T follicular helper cell (primary cell): ENCODE data around the gene SPATA46.
"Not testable (repeated sequence)": the region's sequence is repeated elsewhere in the genome, so short reads cannot be mapped to it uniquely, and the experiment has no call there.

Source experiments
- DNase-seq: peaks from one replicate; pipeline ENCODE4 v3.0.0-alpha.2; 2020; ENCODE audit warnings: low read depth
- total RNA-seq, 2 experiments: gene quantifications; one replicate each; lab custom pipeline; 2026; lab: John Stamatoyannopoulos, UW

The SPATA46 gene, protein sequence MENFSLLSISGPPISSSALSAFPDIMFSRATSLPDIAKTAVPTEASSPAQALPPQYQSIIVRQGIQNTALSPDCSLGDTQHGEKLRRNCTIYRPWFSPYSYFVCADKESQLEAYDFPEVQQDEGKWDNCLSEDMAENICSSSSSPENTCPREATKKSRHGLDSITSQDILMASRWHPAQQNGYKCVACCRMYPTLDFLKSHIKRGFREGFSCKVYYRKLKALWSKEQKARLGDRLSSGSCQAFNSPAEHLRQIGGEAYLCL
- 0 reads per million in 2 experiments for total RNA-seq

DNA sequence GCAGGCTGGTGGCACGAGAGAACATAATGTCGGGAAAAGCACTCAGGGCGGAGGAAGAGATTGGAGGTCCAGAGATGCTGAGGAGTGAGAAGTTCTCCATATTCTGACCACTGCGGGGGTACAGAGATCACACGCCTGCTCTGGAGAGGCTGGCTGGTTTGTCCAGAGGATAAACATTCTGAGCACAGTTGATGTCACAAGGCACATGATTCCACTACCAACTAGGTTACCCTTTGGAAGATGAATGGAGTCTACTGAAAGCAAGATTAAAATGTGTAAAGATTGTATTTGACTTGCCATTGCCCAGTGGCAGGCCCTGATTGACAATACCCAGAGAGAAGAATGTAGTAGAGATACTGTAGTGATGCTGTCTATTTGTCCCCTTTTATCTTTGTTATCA is at the start of gene SPATA46:
SPATA46 (minus strand) TSS at position 164 of the 400 bp plus-strand sequence; CDS start at position 100, 64 bp downstream.
- DNase-seq = no peak

DNA sequence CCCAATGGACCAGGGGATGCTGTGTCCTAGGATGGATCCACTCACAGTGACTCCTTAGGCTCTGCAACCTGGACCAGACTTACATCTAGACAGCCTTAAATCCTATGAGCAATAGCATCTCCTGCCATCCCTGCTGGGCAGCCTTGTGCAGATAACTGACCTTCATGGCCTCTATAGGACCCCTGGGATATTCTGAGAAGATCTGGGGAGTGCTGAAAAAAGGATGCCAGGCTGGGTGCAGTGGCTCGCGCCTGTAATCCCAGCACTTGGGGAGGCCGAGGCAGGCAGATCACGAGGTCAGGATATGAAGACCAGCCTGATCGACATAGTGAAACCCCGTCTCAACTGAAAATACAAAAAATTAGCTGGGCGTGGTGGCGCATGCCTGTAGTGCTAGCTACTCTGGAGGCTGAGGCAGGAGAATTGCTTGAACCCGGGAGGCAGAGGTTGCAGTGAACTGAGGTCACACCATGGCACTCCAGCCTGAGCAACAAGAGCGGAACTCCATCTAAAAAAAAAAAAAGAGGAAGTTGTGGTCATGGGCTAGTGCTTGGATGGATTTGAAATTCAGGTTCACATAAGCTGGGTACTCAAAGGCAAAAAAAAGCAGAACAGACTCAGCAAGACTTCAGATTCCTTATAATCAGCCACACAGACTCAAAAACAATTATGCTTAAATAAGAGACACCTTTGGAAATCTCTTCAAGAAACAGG is 46.2 kb upstream of the SPATA46 start:
- DNase-seq = no peak

DNA sequence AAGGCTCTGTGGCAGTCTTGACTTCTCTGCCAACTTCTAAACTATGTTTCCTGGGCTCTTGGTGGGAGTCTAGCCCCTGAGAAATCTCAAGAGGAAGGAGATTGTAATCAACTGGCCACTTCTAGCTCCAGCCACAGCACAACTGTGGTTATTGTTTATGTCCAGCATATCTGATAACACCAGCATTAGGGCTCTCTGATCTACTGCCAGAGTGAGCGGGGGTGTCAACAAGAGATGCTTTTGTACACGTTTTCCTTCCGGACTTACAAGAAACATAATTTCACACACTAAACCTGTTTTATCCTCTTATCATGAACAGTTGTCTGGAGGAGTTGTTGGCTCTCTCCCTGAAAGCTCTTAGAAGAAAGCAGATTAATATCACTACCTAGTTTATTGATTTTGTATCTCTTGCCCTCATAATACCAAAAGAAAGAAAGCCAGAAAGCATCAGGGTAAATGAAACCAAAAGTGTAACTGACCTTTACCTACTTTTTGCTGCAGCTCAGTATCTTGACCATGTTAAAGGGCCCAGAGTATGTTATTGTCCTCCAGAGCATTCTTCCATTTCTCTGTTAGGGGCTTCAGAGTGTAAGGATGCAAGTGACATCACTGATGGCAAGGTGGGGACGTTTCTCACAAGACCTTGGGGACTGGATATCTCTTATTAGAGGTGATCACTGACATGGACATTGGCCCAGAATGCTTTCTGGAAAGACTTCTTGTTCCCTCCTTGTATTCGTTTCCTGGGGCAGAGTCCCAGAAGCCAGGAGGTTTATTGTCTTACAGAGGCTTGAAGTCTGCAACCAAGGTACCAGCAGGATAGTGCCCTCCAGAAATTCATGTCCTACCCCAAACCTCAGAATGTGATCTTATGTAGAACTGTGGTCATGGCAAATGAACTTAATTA is 44.9 kb upstream of the SPATA46 start:
- DNase-seq = no peak

DNA sequence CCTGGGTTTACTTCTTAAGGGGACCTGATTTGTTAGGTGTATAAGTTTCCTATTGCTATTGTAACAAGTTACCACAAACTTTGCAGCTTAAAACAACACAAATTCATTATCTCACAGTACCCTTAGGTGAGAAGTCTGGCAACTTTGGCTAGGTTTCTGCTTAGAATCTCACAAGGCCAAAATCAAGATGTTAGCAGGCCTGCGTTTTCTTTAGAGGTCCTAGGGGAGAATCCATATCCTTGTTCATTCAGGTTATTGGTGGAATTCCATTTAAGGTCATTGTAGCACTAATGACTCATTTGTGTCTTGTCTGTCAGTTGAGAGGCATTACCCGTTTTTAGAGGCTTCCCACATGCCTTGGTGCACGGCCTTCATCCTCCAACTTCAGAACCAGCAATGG is 43.5 kb upstream of the SPATA46 start:
- no peak for DNase-seq

DNA sequence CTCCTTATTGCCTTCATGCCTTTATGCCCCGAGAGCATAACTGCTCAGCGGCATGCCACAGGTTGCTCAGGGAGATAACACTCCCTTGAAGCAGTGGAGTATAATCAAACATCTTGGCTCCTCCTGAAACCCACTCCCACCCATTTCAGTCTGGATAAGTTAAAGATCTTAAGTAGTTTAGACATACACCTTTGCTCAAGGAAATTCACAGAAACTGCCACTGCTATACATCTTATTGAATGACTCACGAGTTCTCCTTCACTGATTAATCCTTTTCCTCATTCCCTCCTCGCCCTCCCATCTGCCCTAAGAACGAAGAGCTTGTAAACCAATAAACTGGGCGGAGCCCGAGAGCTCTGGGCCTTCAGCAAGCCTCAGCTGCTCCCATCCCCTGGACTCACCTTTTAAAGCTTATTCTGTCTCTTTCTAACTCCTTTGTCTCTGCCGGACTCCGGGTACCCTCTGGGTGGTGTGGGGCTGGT is 42.8 kb upstream of the SPATA46 start:
- DNase-seq = not testable (repeated sequence)

DNA sequence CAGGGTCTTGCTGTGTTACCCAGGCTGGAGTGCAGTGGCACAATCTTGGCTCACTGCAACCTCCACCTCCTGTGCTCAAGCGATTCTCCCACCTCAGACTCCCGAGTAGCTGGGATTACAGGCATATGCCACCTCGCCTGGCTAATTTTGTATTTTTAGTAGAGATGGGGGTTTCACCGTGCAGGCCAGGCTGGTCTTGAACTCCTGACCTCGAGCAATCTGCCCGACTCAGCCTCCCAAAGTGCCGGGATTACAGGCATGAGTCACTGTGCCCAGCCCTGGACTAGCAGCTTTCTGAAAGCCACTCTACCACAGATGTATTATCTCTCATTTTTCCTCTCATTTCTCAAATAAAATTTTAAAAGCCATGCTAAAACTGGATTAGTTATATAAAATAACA is 41.9 kb upstream of the SPATA46 start:
- DNase-seq = not testable (repeated sequence)

DNA sequence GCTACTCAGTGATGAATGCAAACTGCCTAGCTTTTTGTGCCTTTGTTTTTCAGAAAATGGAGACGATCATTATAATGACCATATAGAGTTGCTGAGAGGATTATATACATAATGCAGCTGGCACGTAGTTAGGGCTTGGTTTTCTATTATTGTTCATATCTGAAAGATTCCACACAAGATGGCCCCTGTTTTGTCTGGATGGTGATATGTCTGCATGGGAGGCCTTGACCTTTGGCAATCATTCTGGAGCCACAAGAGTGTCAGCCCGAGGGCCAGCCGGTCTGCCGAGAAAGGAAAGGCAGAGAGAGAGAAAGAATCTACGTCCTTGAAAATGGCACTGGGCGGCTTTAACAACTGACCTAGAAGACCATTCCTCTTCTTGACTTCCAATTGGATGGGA is 41.0 kb upstream of the SPATA46 start:
- DNase-seq = no peak

DNA sequence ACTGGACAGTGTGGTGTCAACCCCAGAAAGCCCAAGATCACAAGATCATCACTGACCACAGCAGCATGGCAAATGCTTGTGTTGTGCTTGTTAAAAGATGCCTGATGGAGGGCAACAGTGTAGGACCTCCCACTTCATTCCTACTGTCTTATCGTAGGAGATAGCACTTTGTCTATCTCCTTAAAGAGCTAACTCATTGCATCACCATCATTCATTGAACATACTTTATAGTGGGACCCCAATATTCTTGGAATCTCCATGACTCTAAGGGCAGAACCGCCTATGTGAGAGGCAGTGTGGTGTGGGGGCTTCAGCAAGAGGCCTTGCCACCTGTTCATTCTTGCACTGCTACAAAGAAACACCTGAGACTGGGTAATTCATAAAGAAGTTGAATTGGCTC is 40.3 kb upstream of the SPATA46 start:
- no peak for DNase-seq

DNA sequence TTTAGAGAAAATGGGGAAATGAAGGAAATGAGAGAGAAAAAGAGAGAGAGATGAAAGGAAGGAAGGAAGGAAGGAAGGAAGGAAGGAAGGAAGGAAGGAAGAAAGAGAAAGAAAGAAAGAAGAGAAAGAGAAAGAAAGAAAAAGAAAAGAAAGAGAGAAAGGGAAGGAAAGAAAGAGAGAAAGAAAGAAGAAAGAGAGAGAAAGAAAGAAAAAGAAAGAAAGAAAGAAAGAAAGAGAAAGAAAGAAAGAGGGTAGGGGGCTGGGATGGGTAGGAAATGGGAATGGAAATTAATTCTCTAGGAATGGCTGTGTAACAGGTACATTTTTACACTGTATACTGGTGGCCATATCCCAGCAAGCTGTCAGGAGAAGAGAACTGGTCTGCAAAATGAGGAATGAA is 39.6 kb upstream of the SPATA46 start:
- no peak for DNase-seq

DNA sequence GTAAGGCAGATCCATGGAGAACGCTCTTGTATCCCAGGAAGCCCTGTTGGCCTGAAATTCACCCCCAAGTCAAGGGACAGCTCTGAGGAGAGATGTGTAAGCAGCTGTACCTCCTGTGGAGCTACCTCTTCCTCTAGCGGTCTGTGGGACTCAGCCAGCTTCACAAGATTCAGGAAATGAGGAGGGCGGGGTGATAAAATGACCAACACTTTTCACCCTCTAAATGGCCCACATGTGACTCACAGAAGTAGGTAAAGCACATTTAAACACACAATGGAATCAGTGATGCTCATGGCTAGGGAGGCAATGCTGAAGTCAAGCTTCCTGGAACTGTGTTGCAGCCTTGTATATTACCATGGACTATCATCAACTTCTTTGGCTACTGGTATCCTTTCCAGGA is 35.3 kb upstream of the SPATA46 start, which contains the start of gene SH2D1B:
SH2D1B (minus strand) TSS at position 135 of the 400 bp plus-strand sequence; CDS start at position 15, 120 bp downstream.
- no peak for DNase-seq

DNA sequence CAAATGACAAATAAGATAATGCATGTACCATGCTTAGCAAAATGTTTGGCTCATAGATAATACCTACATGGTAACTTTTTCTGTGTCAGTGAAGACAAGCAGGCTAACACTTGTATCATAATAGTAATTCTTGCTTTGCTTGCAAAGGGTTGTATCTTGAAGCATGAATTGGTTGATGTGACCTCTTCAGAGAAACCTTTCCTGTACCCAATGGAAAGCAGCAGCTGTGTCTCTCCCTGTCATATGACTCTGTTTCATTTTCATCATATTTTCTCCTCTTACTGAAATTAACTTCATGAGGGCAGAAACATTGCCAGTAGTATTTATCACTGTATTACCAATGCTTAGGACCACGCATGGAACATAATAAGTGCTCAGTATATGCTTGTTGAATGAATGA is 30.9 kb upstream of the SPATA46 start:
- no peak for DNase-seq

DNA sequence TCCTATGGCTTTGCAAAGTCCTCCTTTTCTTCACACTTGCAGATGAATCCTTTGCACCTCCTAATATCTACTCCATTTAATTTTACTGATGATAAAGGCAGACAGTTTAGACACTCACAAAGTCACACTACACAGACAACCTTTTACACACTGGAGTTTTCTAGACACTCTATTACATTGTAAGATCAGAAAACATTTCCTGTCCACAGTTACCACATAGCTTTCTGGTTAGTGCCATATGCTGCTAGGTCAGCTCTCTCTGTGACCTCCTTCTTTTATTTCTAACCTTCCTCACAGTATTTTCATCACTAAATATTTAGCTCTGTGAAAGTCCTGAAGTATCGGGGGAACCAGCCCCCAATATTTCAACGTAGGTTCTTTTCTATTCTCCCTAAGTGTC is 30.2 kb upstream of the SPATA46 start:
- no peak for DNase-seq

DNA sequence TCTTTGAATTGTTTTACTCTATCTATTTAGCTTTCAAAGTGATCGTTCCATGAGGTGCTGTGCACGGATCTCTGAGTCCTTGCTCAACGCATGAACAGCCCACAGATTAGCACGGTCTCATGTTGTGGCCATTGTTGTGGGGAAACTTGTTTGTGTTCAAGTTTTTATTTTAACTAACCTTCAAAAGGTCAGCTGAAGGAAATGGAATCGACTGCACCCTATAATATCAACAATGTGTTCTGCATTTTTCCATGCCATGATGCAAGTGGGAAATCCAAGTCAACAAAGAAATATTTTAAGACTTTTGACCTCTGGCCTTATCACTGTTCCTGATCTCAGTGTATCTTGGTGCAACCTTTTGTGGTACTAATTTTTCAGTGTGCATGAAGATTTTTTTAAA is 29.1 kb upstream of the SPATA46 start:
- DNase-seq = no peak

DNA sequence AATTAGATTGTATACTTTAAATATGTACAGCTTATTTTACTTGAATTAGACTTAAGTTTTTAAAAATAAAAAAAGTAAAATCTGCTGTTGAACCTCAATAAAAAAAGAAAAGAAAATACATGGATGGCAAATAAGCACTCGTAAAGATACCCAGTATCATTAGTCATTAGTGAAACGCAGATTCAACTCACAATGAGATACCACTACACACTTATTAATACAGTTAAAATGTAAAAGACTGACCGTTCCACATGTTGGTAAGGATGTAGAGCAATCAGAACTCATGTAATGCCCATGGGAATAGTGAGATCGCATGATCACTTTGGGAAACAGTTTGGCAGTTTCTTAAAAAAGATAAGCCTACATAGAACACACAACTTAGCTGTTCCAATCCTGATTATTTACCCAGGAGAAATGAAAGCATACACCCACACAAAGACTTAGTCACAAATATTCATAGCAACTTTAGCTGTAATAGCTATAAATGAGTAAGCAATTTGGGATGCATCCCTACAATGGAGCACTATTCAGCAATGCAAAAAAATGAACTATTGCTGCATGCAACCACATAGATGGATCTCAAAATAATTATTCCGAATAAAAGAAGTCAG is 28.0 kb upstream of the SPATA46 start:
- no peak for DNase-seq

DNA sequence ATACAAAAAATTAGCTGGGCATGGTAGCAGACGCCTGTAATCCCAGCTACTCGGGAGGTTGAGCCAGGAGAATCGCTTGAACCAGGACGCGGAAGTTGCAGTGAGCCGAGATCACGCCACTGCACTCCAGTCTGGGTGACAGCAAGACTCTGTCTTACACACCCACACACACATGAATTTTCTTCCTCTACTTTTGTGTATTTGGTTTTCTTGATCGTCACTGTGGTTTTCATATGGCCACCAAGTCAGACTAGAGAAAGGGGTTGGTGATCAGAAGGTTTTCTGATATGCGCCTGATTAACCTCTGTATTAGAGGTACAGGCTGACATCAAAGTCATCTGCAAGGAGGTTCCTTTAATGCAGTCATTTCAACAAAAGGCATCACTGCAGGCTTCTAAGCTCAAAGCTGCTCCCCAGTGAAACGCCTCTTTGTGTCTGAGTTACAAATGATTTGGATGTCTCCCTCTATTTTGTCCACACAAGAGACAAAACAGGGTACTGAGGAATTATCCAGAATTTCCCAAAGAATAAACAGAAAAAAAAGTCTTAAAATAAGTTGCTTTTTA is 24.2 kb upstream of the SPATA46 start:
- no peak for DNase-seq

DNA sequence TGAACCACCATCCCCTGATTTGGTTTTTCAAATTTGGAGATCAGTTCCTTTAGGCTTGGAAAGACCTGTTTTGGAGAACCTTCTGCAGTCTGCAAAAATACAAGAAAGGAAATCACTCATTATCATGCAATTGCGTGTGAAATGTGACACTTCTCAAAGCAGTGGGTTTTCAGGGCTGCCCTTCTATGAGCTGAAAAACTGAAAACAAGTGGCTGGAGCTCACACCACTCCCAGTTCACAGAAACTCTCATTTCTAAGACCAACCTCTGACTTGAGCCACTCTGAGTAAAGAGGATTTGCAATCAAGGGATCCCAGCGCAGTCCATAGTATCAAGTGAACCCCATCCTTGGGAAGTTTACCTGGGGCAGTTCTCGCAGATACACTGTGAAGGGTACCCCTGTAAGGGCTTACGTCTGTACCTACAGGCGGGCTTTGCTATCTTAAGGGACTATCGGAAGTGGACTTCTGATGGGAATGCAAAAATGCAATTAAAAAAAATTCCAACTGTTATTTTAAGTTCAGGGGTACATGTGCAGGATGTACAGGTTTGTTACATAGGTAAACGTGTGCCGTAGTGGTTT is 22.4 kb upstream of the SPATA46 start:
- DNase-seq = no peak

DNA sequence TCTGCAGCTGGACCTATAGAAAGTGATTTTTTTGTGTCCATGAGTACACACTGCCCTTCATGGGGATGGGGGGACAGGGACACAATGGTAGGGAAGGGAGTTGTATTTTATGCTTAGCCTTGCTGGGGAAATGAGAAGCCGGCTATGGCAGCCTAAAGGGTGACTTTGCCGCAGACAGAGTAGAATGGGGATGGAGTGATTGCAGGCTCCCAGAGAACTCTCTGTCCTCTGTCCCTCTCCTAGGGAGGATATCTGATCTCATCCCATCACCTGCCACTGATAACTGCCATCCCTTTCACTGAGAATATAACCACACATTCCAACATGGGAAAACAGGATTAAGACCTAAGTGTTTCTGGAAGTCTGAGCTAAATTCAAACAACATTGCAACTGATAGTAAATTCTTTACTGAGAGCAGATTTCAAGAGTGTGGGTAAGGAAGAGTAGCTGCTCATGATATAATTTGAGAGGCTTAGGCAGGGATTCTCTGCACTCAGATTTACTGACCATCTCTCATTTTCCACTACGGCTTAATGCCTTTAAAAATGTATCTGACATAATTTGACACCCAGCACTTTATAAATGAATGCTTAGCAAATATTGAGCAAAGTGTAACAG is 21.4 kb upstream of the SPATA46 start:
- no peak for DNase-seq

DNA sequence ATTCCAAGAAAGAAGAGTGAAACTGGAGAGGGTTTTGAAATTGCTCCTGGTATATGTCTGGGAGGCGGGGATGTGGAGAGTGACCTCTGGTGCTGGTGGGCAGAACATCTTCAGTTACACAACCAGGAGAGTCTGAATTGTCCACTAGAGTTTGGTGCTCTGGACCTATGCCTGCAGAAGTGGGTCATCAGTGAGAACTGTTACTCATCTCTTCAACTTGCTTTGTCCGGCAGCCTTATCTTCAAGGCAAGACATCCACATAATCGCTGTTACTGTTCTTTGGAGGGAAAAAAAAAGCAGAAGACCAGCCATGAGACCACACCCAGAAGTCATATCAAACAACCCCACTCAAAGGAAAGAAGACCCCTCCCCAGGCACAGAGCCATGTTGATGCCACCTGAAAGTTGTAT is 20.4 kb upstream of the SPATA46 start:
- no peak for DNase-seq

DNA sequence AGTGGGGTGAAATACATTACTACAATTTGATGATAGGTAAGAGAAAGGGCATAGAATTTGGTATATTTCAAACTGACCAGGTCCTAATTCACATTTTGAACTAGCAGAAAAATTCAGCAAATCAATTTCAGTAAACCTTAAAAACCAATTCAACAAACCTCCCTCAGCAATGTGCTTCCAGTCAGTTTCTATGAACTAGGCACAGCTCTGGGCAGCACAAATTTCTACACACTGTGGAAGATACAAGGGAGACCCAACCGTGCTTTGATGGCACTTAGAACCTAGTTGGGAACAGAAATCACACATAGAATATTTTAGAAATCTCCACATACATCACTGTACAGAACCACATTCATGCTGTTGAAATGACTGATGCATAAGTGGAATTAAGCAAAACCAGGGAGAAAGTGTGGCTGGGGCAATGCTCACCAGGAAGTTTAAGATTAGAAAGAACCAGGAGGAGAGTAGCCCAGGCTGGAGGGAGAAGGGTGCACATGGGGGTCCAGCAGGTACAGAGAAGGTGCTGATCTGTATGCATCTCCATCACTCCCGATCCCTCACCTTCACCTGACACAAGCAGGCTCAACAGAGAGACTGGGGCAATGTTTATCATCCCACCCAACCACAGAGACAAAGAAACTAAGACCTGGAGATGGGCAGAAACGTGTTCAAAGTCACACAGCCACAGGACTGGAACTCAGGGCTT is 19.7 kb upstream of the SPATA46 start:
- no peak for DNase-seq
